ENCODE data around the gene USP33. TPM values are rescaled to one million over a fixed set of nuclear protein-coding genes. Genes with fewer than 3 reads are reported as not detected.
A peak's percentile ranks its signal among the peaks of the same experiment; 100 is the strongest.

USP33 gene
- total and polyA plus RNA-seq, 9 of the 15 experiments (the other 6 are each of a cell fraction or from before 2014, with no cell fraction given), result 22.4 to 83.5 (median 44.7) TPM

GRCh38 chr1:77776007-77776700 is 16.5 kb upstream of the USP33 start (continued):
- TF ChIP-seq ATF6 (CRISPR knock-in tag; IDR thresholded peaks at IDR 0.05) (no peak), SREBF2 (CRISPR knock-in tag; IDR thresholded peaks at IDR 0.05) (no peak), SAFB2 (IDR thresholded peaks at IDR 0.05; ENCODE audit: borderline replicate concordance, low read depth, low read length, severe bottlenecking) (no peak)

- POLR2A ChIA-PET, result interaction anchor here (1.0 kb wide), 1 partner anchor 25 kb away, joined by 3 read pairs; no protein-coding TSS in a partner anchor
Measured at GRCh38 chr1:77768006-77768405, 8.4 kb upstream of the USP33 start.

More at GRCh38 chr1:77768006-77768405, 8.4 kb upstream of the USP33 start:
- H3K4me3 ChIP-seq, result no peak overlapping the region
- H3K27me3 ChIP-seq (ENCODE audit: control insufficient read depth in 2 of 2, insufficient read depth in 2 of 2, low read length in 2 of 2), result no peaks in the 10 kb centered on the region
- CTCF ChIA-PET (ENCODE audit: low intra/inter-chr PET ratio), result no interaction called here
- TF ChIP-seq CBFB (CRISPR knock-in tag; IDR thresholded peaks at IDR 0.05) (no peak), RBM22 (IDR thresholded peaks at IDR 0.05; ENCODE audit: low read depth, low read length, poor library complexity, severe bottlenecking) (no peak), MEIS2 (IDR thresholded peaks at IDR 0.05; ENCODE audit: partially characterized antibody) (no peak), SMARCB1 (IDR thresholded peaks at IDR 0.05; ENCODE audit: insufficient read length, low read depth) (no peak), NFYB (IDR thresholded peaks at IDR 0.05; ENCODE audit: extremely low read depth, insufficient read length) (no peak), ZNF551 (CRISPR knock-in tag; IDR thresholded peaks at IDR 0.05) (no peak), HMG20B (CRISPR knock-in tag; IDR thresholded peaks at IDR 0.05) (no peak), AFF4 (CRISPR knock-in tag; IDR thresholded peaks at IDR 0.05) (no peak), SAFB2 (IDR thresholded peaks at IDR 0.05; ENCODE audit: borderline replicate concordance, low read depth, low read length, severe bottlenecking) (no peak)
- H3K4me2 ChIP-seq (ENCODE audit: insufficient read depth, low read length), result no peak overlapping the region
- intact Hi-C loops (cut with micrococcal nuclease) (no loop called here), in situ Hi-C loops (cut with MboI) (no loop called here)
- ATAC-seq (no peak), FAIRE-seq (no peak), DNase-seq (ENCODE audit: extremely low read depth in 1 of 4, low spot score in 3 of 4) (no peak)
- no peaks in the 10 kb centered on the region for H3K36me3 ChIP-seq (ENCODE audit: control insufficient read depth, insufficient read depth, low read length)
- H4K20me1 ChIP-seq (replicated peaks; ENCODE audit: control insufficient read depth, insufficient read depth, low read length), result no peaks in the 10 kb centered on the region
- no peaks in the 10 kb centered on the region for H3K9me1 ChIP-seq (ENCODE audit: control insufficient read depth, insufficient read depth, low read length)
- no peak overlapping the region for H3K9ac ChIP-seq (ENCODE audit: insufficient read depth in 1 of 2, low read depth in 2 of 2, low read length in 2 of 2)
- H3K4me1 ChIP-seq (replicated peaks in 1 of 2; ENCODE audit: control insufficient read depth in 2 of 2, insufficient read depth in 2 of 2, low read length in 2 of 2), result no peaks in the 10 kb centered on the region
- H3K79me2 ChIP-seq (ENCODE audit: control insufficient read depth, insufficient read depth, low read length), result no peaks in the 10 kb centered on the region
- H3K9me3 ChIP-seq (replicated peaks; ENCODE audit: control insufficient read depth, insufficient read depth, low read depth, low read length), result no peaks in the 10 kb centered on the region
- 0 out of 2 replicates have a peak overlapping the region, but pooled peaks have one; percentile 29 for H2AFZ ChIP-seq (ENCODE audit: low read depth, low read length)
- BruUV-seq (replicated peaks), result no TSS peak
- no peak overlapping the region for H3K27ac ChIP-seq (ENCODE audit: extremely low read depth, low read depth, low read length)
- WGBS (ENCODE audit: insufficient coverage, low coverage, missing lambda C conversion rate), result 40% methylated on average over 4 of the region's 4 CpGs
